Panc1 (cell line): ENCODE data around the gene PTPMT1. TPM values are rescaled to one million over a fixed set of nuclear protein-coding genes. Genes with fewer than 3 reads are reported as not detected.

Experiments
- ATAC-seq: fragments of 200-7000 bp; cut with Tn5 transposase; 2 replicates; pipeline ENCODE4 v1.9.1; 2020; ENCODE audit warnings: mild to moderate bottlenecking, moderate library complexity
- BruUV-seq: library from RNA; stranded (reverse); fragments of 400-500 nt; replicated peaks from 2 replicates; lab custom pipeline; 2021; lab: Mats Ljungman, UMichigan
- CTCF ChIA-PET: fragments of 300-600 bp; sonication (Branson Sonifier 250); formaldehyde crosslinking; loops from one replicate; lab custom pipeline; 2022; ENCODE audit warnings: antibody characterized with exemption; lab: Charles Lee
- POLR2A ChIA-PET: fragments of 300-600 bp; sonication (Branson Sonifier 250); formaldehyde crosslinking; loops from one replicate; lab custom pipeline; 2022; ENCODE audit warnings: antibody characterized with exemption; lab: Charles Lee
- DNase-seq: peaks from one replicate; pipeline ENCODE4 v3.0.0-alpha.2; 2010; ENCODE audit warnings: low read depth, low spot score
- H3K27ac ChIP-seq: 2 replicates; pipeline ENCODE4 v1.5.1; 2011; ENCODE audit warnings: mild to moderate bottlenecking, low read length, inconsistent platforms
- H3K27me3 ChIP-seq: fragments of 200-500 bp; sonication (Bioruptor generic); 2 replicates; pipeline ENCODE4 v1.6.0; 2014; ENCODE audit warnings: low read length, inconsistent platforms; ENCODE audit not compliant: control insufficient read depth, insufficient read depth
- H3K36me3 ChIP-seq: fragments of 200-500 bp; sonication (Bioruptor generic); 2 replicates; pipeline ENCODE4 v1.5.1; 2014; ENCODE audit warnings: inconsistent platforms, mild to moderate bottlenecking, low read length, moderate library complexity; ENCODE audit not compliant: control insufficient read depth, insufficient read depth
- H3K4me1 ChIP-seq: 2 replicates; pipeline ENCODE4 v1.5.1; 2011; ENCODE audit warnings: inconsistent platforms, mild to moderate bottlenecking, low read length, moderate library complexity; ENCODE audit not compliant: control insufficient read depth, insufficient read depth
- H3K4me3 ChIP-seq, 2 experiments: 2 replicates each; pipeline ENCODE4 v1.5.1; 2011 to 2012; ENCODE audit warnings: low read depth in 2 of 2, low read length in 2 of 2, mild to moderate bottlenecking in 2 of 2, inconsistent platforms in 1 of 2, moderate library complexity in 1 of 2
- H3K9me3 ChIP-seq: fragments of 200-500 bp; sonication (Bioruptor generic); 2 replicates; pipeline ENCODE4 v1.5.1; 2014; ENCODE audit warnings: low read depth, mild to moderate bottlenecking, inconsistent platforms, low read length, moderate library complexity; ENCODE audit not compliant: control insufficient read depth, insufficient read depth
- POLR2AphosphoS5 ChIP-seq: IDR thresholded peaks from 2 replicates; pipeline ENCODE4 v1.6.1; 2012; ENCODE audit warnings: mild to moderate bottlenecking, low read depth, low read length, moderate library complexity
- SIN3A ChIP-seq: IDR thresholded peaks from 2 replicates; pipeline ENCODE4 v1.6.1; 2012; ENCODE audit warnings: low read depth, mild to moderate bottlenecking, low read length, moderate library complexity, borderline replicate concordance; ENCODE audit not compliant: insufficient read depth
- TCF7L2 ChIP-seq: IDR thresholded peaks from 2 replicates; pipeline ENCODE4 v1.6.1; 2011; ENCODE audit warnings: mild to moderate bottlenecking, low read depth, low read length, inconsistent platforms
- in situ Hi-C: cut with HindIII; loops from 2 replicates; pipeline ENCODE4 v1.10.0; 2016; ENCODE audit warnings: low sequenced_read_pairs, low pct_unique_long_range_greater_than_20kb
- intact Hi-C: fragments of 100-400 bp; cut with micrococcal nuclease; formaldehyde crosslinking; loops from one replicate; pipeline ENCODE4 v1.10.0; 2022; ENCODE audit not compliant: unreplicated experiment
- total RNA-seq: library from RNA; stranded (reverse); gene quantifications from one replicate; pipeline ENCODE4 v1.2.1, GENCODE V29; 2021; ENCODE audit not compliant: unreplicated experiment
- TF ChIP-seq, protein P1 (sequence below): fragments of 450-650 bp; IDR thresholded peaks from 2 replicates; pipeline ENCODE4 v1.5.1; 2017; ENCODE audit warnings: mild to moderate bottlenecking
- TF ChIP-seq, protein P2 (sequence below), 2 experiments: IDR thresholded peaks; 2 replicates each; pipeline ENCODE4 v1.6.1; 2011 to 2012; ENCODE audit warnings: low read depth in 2 of 2, control low read depth in 1 of 2, low read length in 1 of 2, mild to moderate bottlenecking in 1 of 2, moderate library complexity in 1 of 2; ENCODE audit not compliant: insufficient read depth in 1 of 2

Gene PTPMT1
- total RNA-seq, 1 experiment from 2014 or later = 81.0 TPM

DNA sequence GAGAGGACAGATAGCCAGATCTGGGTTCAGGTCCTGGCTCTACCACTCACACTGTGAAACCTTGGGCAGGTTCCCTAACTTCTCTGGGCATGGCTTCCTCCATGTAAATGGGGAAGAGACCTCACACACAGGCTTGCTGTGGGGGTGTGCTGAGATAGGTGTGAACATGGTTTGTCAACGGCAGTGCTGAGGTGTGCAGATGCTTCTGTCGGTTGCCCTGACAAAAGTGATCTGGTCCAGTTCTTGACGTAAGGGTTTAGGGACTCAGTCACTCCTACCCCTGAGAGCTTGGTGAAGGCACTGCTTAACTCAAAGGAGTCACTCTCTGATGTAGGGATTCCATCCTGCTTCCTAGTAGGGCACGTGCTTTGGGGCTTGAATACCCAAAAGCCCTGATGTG, 26.9 kb downstream of the PTPMT1 start:
- Histone ChIP-seq H3K9me3 (no peaks in the 10 kb centered on the region), H3K27me3 (peaks cover 6% of the 10 kb centered on the region; the same call in 1 of the 2 replicates), H3K27ac (no peak overlapping the region), H3K4me1 (peaks cover 4% of the 10 kb centered on the region), H3K36me3 (no peaks in the 10 kb centered on the region), H3K4me3 (no peak overlapping the region)
- BruUV-seq = no TSS peak
- ChIA-PET POLR2A (no interaction called here), CTCF (no interaction called here)
- DNase-seq (no peak), ATAC-seq (no peak)
- in situ Hi-C loops = no loop called here
- TF ChIP-seq, protein P1, sequence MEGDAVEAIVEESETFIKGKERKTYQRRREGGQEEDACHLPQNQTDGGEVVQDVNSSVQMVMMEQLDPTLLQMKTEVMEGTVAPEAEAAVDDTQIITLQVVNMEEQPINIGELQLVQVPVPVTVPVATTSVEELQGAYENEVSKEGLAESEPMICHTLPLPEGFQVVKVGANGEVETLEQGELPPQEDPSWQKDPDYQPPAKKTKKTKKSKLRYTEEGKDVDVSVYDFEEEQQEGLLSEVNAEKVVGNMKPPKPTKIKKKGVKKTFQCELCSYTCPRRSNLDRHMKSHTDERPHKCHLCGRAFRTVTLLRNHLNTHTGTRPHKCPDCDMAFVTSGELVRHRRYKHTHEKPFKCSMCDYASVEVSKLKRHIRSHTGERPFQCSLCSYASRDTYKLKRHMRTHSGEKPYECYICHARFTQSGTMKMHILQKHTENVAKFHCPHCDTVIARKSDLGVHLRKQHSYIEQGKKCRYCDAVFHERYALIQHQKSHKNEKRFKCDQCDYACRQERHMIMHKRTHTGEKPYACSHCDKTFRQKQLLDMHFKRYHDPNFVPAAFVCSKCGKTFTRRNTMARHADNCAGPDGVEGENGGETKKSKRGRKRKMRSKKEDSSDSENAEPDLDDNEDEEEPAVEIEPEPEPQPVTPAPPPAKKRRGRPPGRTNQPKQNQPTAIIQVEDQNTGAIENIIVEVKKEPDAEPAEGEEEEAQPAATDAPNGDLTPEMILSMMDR = no peak
- TF ChIP-seq POLR2AphosphoS5 (no peak), SIN3A (no peak), TCF7L2 (no peak)
- TF ChIP-seq, protein P2, sequence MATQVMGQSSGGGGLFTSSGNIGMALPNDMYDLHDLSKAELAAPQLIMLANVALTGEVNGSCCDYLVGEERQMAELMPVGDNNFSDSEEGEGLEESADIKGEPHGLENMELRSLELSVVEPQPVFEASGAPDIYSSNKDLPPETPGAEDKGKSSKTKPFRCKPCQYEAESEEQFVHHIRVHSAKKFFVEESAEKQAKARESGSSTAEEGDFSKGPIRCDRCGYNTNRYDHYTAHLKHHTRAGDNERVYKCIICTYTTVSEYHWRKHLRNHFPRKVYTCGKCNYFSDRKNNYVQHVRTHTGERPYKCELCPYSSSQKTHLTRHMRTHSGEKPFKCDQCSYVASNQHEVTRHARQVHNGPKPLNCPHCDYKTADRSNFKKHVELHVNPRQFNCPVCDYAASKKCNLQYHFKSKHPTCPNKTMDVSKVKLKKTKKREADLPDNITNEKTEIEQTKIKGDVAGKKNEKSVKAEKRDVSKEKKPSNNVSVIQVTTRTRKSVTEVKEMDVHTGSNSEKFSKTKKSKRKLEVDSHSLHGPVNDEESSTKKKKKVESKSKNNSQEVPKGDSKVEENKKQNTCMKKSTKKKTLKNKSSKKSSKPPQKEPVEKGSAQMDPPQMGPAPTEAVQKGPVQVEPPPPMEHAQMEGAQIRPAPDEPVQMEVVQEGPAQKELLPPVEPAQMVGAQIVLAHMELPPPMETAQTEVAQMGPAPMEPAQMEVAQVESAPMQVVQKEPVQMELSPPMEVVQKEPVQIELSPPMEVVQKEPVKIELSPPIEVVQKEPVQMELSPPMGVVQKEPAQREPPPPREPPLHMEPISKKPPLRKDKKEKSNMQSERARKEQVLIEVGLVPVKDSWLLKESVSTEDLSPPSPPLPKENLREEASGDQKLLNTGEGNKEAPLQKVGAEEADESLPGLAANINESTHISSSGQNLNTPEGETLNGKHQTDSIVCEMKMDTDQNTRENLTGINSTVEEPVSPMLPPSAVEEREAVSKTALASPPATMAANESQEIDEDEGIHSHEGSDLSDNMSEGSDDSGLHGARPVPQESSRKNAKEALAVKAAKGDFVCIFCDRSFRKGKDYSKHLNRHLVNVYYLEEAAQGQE (IDR thresholded peaks at IDR 0.05; ENCODE audit: insufficient read depth in 1 of 2, low read depth in 2 of 2, low read length in 1 of 2) = no peak
- intact Hi-C loops = no loop called here

- BruUV-seq = no TSS peak
- no peaks in the 10 kb centered on the region for H3K9me3 ChIP-seq
- intact Hi-C loops (no loop called here), in situ Hi-C loops (no loop called here)
- ChIA-PET POLR2A (no interaction called here), CTCF (no interaction called here)
- H3K27me3 ChIP-seq = peaks cover 6% of the 10 kb centered on the region; the same call in 1 of the 2 replicates
- ATAC-seq (no peak), DNase-seq (no peak)
- peak overlapping the region in 1 of 2 experiments; percentile 45; a peak in 1 of 4 replicates for H3K4me3 ChIP-seq
- H3K4me1 ChIP-seq = peaks cover 4% of the 10 kb centered on the region
- no peak overlapping the region for H3K27ac ChIP-seq
- TF ChIP-seq POLR2AphosphoS5 (no peak), TCF7L2 (no peak), SIN3A (no peak)
- TF ChIP-seq, protein P2 (IDR thresholded peaks at IDR 0.05; ENCODE audit: insufficient read depth in 1 of 2, low read depth in 2 of 2, low read length in 1 of 2) = no peak
- TF ChIP-seq, protein P1 = no peak
- no peaks in the 10 kb centered on the region for H3K36me3 ChIP-seq
Observed at GRCh38 chr11:47592970-47593369, 27.6 kb downstream of the PTPMT1 start.
